Mammary epithelial cell (primary cell): Measurements from ENCODE around the gene DCDC1.

Experiments used
- EZH2 ChIP-seq: IDR thresholded peaks from 2 replicates; pipeline ENCODE4 v1.6.1; 2012; ENCODE audit warnings: low read length, inconsistent platforms, borderline replicate concordance
- TF ChIP-seq, protein P1 (sequence below), 2 donors: IDR thresholded peaks in 1 of 2; conservative IDR thresholded peaks in 1 of 2; 2 replicates each; pipeline ENCODE4 v1.5.1; 2011 to 2012; ENCODE audit warnings: inconsistent platforms in 2 of 2, low read length in 2 of 2, mild to moderate bottlenecking in 2 of 2, control low read depth in 1 of 2, low read depth in 1 of 2; ENCODE audit not compliant: insufficient read depth in 1 of 2; ENCODE audit errors: extremely low read depth in 1 of 2

DNA sequence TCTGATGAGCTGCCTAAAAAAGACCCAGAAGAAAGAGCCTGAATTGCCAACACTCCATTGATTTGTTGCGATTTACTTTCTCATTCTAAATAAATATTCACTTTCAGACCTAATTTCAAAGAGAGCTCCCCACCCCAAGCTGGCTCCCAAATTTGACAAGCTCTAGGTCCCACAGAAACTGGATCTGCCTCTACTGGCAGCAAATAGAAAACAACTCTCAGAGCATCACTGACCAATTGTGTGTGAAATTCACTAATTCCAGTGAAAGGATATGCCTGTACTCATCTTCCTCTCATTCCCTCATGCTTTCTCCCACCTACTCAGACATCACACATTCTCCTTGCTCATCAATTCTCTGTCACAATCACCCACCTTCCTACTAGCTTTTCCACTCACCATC is 249.1 kb downstream of the DCDC1 start:
- TF ChIP-seq, protein P1, sequence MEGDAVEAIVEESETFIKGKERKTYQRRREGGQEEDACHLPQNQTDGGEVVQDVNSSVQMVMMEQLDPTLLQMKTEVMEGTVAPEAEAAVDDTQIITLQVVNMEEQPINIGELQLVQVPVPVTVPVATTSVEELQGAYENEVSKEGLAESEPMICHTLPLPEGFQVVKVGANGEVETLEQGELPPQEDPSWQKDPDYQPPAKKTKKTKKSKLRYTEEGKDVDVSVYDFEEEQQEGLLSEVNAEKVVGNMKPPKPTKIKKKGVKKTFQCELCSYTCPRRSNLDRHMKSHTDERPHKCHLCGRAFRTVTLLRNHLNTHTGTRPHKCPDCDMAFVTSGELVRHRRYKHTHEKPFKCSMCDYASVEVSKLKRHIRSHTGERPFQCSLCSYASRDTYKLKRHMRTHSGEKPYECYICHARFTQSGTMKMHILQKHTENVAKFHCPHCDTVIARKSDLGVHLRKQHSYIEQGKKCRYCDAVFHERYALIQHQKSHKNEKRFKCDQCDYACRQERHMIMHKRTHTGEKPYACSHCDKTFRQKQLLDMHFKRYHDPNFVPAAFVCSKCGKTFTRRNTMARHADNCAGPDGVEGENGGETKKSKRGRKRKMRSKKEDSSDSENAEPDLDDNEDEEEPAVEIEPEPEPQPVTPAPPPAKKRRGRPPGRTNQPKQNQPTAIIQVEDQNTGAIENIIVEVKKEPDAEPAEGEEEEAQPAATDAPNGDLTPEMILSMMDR (conservative IDR thresholded peaks at IDR 0.05 in 1 of 2, IDR thresholded peaks at IDR 0.05 in 1 of 2; ENCODE audit: extremely low read depth in 1 of 2, insufficient read depth in 1 of 2, low read depth in 1 of 2, low read length in 2 of 2) = no peak
- TF ChIP-seq EZH2 = no peak
